ENCODE data around the gene SLC26A6.

SLC26A6 gene, protein sequence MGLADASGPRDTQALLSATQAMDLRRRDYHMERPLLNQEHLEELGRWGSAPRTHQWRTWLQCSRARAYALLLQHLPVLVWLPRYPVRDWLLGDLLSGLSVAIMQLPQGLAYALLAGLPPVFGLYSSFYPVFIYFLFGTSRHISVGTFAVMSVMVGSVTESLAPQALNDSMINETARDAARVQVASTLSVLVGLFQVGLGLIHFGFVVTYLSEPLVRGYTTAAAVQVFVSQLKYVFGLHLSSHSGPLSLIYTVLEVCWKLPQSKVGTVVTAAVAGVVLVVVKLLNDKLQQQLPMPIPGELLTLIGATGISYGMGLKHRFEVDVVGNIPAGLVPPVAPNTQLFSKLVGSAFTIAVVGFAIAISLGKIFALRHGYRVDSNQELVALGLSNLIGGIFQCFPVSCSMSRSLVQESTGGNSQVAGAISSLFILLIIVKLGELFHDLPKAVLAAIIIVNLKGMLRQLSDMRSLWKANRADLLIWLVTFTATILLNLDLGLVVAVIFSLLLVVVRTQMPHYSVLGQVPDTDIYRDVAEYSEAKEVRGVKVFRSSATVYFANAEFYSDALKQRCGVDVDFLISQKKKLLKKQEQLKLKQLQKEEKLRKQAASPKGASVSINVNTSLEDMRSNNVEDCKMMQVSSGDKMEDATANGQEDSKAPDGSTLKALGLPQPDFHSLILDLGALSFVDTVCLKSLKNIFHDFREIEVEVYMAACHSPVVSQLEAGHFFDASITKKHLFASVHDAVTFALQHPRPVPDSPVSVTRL

GRCh38 chr3:48635222-48636021 is at the start of gene SLC26A6:
Gene SLC26A6 (minus strand): TSS chr3:48635461. CDS start chr3:48635393, 68 bp downstream.
- peak; percentile 85 for DNase-seq

GRCh38 chr3:48684480-48685143 is 49.4 kb upstream of the SLC26A6 start:
- DNase-seq, result no peak

DNA sequence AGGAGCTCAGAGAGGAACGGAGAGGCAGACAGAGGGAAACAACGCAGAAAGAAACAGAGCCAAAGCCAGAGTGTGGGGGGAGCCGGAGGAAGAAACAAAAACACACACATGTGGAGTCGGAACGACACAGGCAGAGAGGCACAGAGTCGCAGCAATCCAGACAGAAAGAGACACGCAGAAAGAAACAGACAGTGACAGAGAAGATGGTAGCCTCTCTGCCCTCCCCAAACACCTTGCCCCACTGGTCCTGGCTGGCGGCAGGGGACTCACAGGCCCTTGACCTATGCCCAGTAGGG is 48.7 kb upstream of the SLC26A6 start:
- no peak for DNase-seq

DNA sequence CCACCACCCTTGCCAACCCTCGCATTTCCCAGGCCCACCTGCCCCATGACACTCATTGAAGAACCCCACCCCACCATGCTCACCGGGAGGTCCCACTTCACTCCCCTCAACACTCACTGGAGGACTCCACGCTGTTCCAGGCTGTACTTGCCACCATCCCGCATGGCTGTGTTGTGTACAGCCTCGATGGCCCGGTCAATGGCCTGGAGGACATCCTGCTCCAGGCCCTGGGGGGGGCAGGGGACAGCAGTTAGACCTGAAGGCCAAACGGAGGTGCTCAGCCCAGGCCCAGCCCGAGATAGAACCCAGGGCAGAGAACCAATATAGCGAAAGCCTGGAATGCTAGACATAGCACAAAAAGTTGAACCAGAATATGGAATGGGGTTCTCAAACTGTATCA is 47.5 kb upstream of the SLC26A6 start:
- DNase-seq, result no peak

DNA sequence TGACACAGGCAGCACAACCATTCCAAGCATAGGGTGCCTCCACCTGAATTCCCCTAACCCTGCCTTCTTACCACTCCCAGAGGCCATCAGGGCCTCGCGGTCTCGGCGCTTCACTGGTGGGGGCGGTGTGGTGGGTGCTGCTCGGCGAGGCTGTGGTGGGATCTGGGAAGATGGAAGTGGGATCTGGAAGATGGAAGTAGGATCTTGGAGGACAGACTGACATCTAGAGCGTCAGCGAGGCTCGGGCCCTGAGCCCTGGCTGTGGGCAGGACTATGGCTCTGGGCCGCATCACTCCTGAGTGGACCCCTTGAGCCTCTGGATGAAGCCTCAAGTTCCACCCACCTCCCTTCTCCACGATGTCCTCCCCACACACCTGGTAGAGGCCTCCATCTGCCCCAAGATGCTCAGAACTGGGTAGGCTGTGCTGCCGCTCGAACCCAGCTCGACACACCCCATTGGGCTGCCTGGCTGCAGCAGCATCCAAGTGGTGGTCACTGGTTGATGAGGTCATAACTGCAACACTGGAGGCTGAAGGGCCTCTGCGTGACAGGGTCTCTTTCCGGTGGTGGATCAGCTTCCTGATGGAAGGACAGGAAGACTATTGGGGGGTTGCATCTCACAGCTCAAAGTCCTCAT is 46.8 kb upstream of the SLC26A6 start:
- DNase-seq, result no peak

- no peak for DNase-seq
These were observed 46.2 kb upstream of the SLC26A6 start for GRCh38 chr3:48681541-48681880.

DNA sequence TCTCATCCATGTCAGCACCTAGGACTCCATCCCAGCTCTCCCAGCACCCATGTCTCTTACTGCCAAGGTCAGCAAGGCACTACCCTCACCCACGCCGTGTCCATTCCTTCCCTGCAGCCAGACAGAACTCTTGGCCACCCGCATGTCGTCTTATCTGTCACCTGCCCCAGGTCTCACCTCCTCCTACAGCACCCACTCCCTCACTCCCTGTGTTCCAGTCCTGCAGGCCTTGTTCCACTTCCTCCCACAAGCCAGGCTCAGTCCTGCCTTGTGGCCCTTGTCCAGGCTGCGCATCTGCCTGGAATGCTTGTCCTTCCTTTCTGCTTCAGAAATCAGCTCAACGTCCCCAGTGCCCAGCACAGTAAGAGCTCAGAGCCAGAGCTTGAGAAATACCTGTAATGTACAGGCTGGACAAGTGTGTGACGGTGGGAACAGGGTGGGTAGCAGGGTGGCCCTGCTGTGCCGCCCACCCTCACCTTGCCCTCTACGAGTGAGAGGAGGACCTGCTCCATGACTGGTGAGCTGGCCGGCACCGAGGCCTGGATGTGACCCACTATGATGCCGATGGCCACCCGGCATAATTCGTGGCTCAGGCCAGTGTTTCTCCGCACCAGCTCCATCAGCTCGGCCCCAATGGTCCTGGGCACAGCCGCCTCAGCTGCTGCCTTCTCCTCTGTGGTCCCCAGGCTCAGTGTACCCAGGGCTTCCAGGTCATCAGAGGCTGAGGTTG is 45.7 kb upstream of the SLC26A6 start:
- DNase-seq, result no peak

- DNase-seq, result no peak
These were observed 44.4 kb upstream of the SLC26A6 start for GRCh38 chr3:48679411-48680391.

DNA sequence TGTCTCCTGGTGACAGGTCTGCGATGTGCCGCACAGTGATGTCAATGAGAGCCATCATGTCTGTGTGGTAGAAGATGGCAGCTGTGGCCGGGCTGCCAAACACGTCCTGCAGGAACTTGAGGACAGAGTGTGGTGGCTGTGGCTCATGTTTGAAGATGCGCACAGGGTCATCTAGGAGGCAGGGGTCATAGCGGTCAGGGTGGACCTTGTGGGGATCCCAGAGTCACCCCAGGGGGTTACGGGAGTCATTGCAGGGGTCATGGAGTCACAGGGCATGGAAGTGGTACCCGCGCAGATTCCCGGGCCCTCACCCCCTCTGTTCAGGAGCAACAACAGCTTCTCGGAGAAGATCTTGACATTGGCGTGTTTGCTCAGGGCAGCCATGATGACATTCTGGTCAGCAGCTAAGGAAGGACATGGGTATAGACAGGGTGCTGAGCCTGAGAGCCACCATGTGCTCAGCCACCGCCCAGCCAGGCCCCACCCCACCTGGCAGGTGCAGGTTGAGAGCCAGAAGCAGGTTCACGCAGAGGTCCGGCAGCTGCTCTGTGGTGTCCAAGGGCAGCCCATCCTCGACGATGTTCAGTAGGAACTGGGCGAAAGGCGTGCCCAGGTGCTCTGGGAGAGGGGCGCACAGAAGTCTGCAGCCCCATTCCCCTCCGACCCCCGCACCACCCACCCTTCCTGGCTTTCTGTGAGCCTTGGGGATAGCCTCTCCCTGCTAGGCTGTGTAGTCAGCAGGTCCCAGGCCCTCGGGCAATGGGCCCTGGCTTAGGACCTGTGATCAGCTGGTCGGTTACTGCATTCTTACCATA is 43.5 kb upstream of the SLC26A6 start:
- DNase-seq, result no peak

DNA sequence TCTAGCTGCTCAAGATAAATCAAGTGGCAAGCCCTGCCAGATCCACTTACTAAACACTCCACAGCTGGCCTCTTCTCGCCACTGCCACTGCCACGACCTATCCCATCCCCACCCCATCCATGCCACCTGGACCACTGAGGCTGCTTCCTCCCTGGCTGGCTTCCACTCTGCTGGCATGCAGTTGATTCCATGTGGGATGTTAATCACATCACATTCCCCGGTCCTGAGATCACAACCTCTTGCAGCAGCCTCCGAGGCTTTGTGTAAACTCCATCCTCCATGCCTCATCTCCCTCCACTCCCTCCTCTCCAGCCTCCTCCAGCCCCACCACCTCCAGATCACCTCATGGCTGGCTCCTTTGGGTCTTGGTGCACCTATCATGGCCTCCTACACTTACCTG is 42.8 kb upstream of the SLC26A6 start:
- DNase-seq, result no peak

- DNase-seq, result no peak
These were observed 39.2 kb upstream of the SLC26A6 start for GRCh38 chr3:48674505-48674904.

DNA sequence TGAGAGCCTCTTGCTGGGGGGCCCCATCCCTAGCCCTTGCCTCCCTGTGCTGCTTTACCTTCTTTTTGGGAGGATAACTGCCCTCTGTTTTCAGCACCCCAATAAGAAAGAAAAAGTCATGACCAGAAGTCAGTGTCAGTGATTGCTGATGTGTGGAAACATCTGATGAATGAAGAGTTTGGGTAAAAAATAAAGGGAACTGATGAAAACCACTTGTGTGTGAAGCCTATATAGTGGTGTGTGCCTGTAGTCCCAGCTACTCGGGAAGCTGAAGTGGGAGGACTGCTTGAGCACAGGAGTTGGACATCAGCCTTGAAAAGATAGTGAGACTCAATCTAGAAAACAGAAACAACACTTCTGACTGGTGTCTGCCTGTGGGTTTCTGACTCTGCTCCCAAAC is 37.3 kb upstream of the SLC26A6 start:
- no peak for DNase-seq

GRCh38 chr3:48664929-48665328 is 29.7 kb upstream of the SLC26A6 start:
- no peak for DNase-seq

DNA sequence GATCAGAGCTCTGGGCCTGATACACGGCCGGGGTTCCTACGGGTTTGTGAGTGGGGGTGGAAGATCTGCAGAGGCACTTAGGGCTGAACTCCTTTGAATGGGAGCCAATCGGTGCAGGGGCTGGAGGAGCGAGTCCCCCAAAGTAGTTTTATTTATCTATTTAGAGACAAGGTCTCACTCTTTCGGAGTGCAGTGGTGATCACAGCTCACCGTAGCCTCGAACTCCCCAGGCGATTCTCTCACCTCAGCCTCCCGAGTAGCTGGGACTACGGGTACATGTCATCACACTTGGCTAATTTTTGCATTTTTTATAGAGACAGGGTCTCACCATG is 29.0 kb upstream of the SLC26A6 start:
- no peak for DNase-seq

- peak; percentile 69 for DNase-seq
These were observed 28.4 kb upstream of the SLC26A6 start for GRCh38 chr3:48663489-48664312.

DNA sequence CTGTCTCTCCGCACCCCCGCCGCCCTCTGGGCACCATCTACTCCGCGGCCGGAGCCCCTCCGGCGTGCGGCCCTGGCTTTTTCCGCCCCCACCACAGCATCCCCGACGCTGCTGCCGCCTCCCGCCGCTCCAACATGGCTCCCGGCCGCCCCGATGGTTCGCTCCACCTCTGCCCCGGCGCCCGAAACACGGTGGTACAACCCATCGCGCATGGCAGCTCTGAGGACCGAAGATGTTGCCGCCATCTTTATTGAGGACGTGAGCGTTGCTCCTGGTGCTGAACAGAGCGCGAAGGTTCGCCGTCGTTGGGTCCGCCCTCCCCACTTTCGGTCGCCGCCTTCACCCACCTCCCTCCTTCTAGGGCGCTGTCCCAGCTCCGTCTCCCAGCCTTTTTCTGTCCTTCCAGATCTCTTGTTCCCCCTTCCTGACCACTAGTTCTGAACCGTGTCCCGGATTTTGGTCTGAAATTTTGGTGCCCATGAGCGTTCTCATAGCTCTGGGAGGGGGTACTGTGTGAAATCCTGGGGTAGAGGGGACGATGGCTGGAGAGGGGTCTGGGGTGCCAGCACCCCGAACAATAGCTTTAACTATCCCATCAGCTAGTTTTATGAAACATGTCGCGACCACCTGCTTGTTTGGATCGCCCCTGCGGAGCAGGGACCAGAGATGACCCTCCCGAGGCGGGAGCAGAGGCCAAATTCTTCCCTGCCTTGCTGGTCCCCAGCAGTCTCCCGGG is 27.7 kb upstream of the SLC26A6 start, which contains the start of gene CELSR3:
CELSR3 (minus strand) TSS at position 134 of the 736 bp plus-strand sequence. CDS start 252 bp downstream, outside the sequence.
- DNase-seq, result no peak

DNA sequence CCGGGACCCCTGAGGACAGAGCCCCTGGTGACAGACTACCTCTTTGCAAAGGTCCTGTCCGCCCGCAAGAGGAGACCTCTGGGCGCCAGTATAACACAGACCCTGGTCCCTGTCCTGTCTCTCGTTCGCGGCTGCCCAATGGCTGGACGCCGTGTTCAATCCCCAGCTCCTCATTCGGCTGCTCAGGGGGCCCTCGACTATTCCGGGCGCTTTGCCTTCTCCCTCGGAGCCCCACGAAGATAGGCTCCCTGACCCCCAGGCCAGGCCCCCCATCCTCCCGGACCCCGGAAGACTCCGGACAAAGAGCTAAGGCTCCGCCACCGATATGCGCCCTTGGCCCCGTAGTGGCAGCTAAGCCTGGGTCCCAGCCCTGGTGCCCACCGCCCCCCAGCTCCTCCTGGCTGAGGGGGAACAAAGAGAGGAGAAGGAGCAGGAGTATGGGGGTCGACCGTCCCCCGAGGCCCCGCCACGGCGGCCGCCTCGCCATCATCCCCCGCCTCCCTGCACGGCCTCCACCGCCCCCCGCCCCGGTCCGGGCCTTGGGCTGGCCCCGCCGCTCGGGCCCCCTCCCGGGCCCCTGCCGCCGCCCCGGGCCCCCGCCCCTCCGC is 27.0 kb upstream of the SLC26A6 start:
- no peak for DNase-seq
